Tibial nerve (tissue), 4 donors: Measurements from ENCODE around the gene CEACAM4.

ENCODE experiments used
- CTCF ChIP-seq, 5 experiments: fragments of 200-600 bp in 3 of 5; fragments of 450-650 bp in 2 of 5; sonication (generic) in 3 of 5; IDR thresholded peaks; one replicate each; pipeline ENCODE4 v1.5.1; 2016 to 2019; ENCODE audit warnings: antibody characterized with exemption in 5 of 5, mild to moderate bottlenecking in 3 of 5, moderate library complexity in 2 of 5
- EP300 ChIP-seq, 2 donors: sonication (generic); formaldehyde crosslinking; IDR thresholded peaks; one replicate each; pipeline ENCODE4 v1.6.1; 2017; ENCODE audit warnings: antibody characterized with exemption in 2 of 2, mild to moderate bottlenecking in 1 of 2
- POLR2A ChIP-seq, 2 donors: fragments of 450-650 bp; IDR thresholded peaks; one replicate each; pipeline ENCODE4 v1.6.1; 2017; ENCODE audit warnings: antibody characterized with exemption in 2 of 2, mild to moderate bottlenecking in 2 of 2, moderate library complexity in 2 of 2

DNA sequence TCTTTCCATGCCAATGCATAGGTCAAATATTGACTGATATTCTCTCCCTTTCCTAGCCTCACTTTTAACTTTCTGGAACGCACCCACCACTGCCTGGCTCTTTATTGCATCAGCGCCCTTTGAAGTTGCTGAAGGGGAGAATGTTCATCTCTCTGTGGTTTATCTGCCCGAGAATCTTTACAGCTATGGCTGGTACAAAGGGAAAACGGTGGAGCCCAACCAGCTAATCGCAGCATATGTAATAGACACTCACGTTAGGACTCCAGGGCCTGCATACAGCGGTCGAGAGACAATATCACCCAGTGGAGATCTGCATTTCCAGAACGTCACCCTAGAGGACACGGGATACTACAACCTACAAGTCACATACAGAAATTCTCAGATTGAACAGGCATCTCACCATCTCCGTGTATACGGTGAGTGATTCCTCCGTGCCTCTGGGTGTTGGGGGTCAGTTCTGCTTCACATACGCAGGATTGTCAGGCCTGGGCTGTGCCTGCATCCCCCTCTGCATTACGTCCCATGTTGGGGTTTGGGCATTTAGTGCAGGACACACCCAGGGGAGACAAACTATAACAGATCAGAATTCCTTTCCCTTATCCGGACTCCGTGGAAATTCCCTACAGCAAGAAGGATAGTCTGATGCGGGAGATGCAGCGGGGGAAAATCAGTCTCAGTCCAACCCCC lies 49.6 kb downstream of the CEACAM4 start:
- TF ChIP-seq CTCF (IDR thresholded peaks at IDR 0.05) (no peak), EP300 (IDR thresholded peaks at IDR 0.05) (no peak), POLR2A (IDR thresholded peaks at IDR 0.05) (no peak)
